Cerebellar cortex (tissue), 1 donor: ENCODE results near the gene CEBPZOS.

Source experiments
- DNase-seq: peaks from one replicate; pipeline ENCODE4 v3.0.0-alpha.2; 2015; ENCODE audit warnings: low spot score

CEBPZOS gene

GRCh38 chr2:37232131-37232933 lies 36.0 kb downstream of the CEBPZOS start:
- DNase-seq = peak; percentile 22

GRCh38 chr2:37243435-37243834 lies 47.1 kb downstream of the CEBPZOS start:
- DNase-seq = no peak

GRCh38 chr2:37244017-37244416 lies 47.7 kb downstream of the CEBPZOS start:
- DNase-seq = no peak

- DNase-seq = no peak
Measured at GRCh38 chr2:37244755-37245154, 48.5 kb downstream of the CEBPZOS start.

- no peak for DNase-seq
Measured at GRCh38 chr2:37246205-37246604, 49.9 kb downstream of the CEBPZOS start.

- no peak for DNase-seq
Measured at GRCh38 chr2:37250869-37251740, 54.8 kb downstream of the CEBPZOS start.
